ENCODE measurements around the gene IP6K2.

- TF ChIP-seq POLR2AphosphoS5 (IDR thresholded peaks at IDR 0.05) (no peak), POLR2A (IDR thresholded peaks at IDR 0.05) (no peak)
Observed at GRCh38 chr3:48759071-48759470, 42.0 kb upstream of the IP6K2 start.
